Transverse colon (tissue), 4 donors: ENCODE measurements around the gene ATAD3C. TPM values are rescaled to one million over a fixed set of nuclear protein-coding genes. Genes with fewer than 3 reads are reported as not detected.
"Not testable (repeated sequence)": the region's sequence is repeated elsewhere in the genome, so short reads cannot be mapped to it uniquely, and the experiment has no call there.

Source experiments
- DNase-seq: peaks from one replicate; pipeline ENCODE4 v3.0.0-alpha.2; 2019
- H3K27ac ChIP-seq, 4 donors: fragments of 200-600 bp; sonication (generic); 2 replicates each; pipeline ENCODE4 v1.5.1; 2016 to 2018; ENCODE audit warnings: inconsistent platforms in 4 of 4
- H3K27me3 ChIP-seq: fragments of 200-600 bp; sonication (generic); 2 replicates; pipeline ENCODE4 v1.5.1; 2017; ENCODE audit warnings: inconsistent platforms
- H3K36me3 ChIP-seq, 4 donors: fragments of 200-600 bp; sonication (generic); 2 replicates each; pipeline ENCODE4 v1.5.1; 2017 to 2019; ENCODE audit warnings: inconsistent platforms in 4 of 4
- H3K4me1 ChIP-seq, 4 donors: fragments of 200-600 bp; sonication (generic); 2 replicates each; pipeline ENCODE4 v1.5.1; 2017 to 2020; ENCODE audit warnings: inconsistent platforms in 4 of 4
- H3K4me3 ChIP-seq, 4 donors: fragments of 200-600 bp; sonication (generic); 1 replicate in 1 of 4; 2 replicates in 3 of 4; pipeline versions ENCODE4 v1.5.1 to v1.6.1; 2017 to 2019; ENCODE audit warnings: inconsistent platforms in 4 of 4
- H3K9me3 ChIP-seq, 2 donors: fragments of 200-600 bp; sonication (generic); 2 replicates each; pipeline ENCODE4 v1.5.1; 2017 to 2019; ENCODE audit warnings: inconsistent platforms in 2 of 2
- CTCF ChIP-seq, 5 experiments: fragments of 200-600 bp in 3 of 5; fragments of 450-650 bp in 2 of 5; sonication (generic) in 3 of 5; IDR thresholded peaks; 1 replicate in 2 of 5; 2 replicates in 3 of 5; pipeline ENCODE4 v1.5.1; 2016 to 2017; ENCODE audit warnings: antibody characterized with exemption in 5 of 5, inconsistent platforms in 3 of 5, mild to moderate bottlenecking in 2 of 5, moderate library complexity in 1 of 5
- EP300 ChIP-seq: sonication (generic); formaldehyde crosslinking; IDR thresholded peaks from one replicate; pipeline ENCODE4 v1.6.1; 2017; ENCODE audit warnings: antibody characterized with exemption, low read depth
- POLR2A ChIP-seq: fragments of 450-650 bp; IDR thresholded peaks from one replicate; pipeline ENCODE4 v1.6.1; 2016; ENCODE audit warnings: antibody characterized with exemption, mild to moderate bottlenecking, moderate library complexity
- POLR2AphosphoS5 ChIP-seq, 3 donors: sonication (generic); formaldehyde crosslinking; IDR thresholded peaks; one replicate each; pipeline ENCODE4 v1.6.1; 2016; ENCODE audit warnings: antibody characterized with exemption in 3 of 3
- WGBS, 2 donors: methylation state at CpG; one replicate each; pipeline ENCODE4 v1.1.5; 2018; ENCODE audit warnings: low coverage in 1 of 2; 5-methylcytosine and 5-hydroxymethylcytosine counted together
- in situ Hi-C, 4 donors: fragments of 200-750 bp; cut with MboI; loops; one replicate each; pipeline versions ENCODE4 v1.15.0 to v1.15.1; 2017; ENCODE audit warnings: low sequenced_read_pairs in 3 of 4, low pct_ligation_motif_present in 1 of 4, low pct_unique_long_range_greater_than_20kb in 1 of 4
- intact Hi-C: fragments of 100-400 bp; cut with DNase I; formaldehyde crosslinking; loops from one replicate; pipeline ENCODE4 v1.15.1; 2023; ENCODE audit warnings: low total_unique reads
- total RNA-seq, 4 donors: library from RNA; depleted of rRNA; stranded (reverse); fragments of >200 nt; gene quantifications; one replicate each; pipeline ENCODE4 v1.1.0, GENCODE V29; 2016

The ATAD3C gene
- total RNA-seq, 4 donors from 2014 or later: 0.75 to 1.3 (median 1.00) TPM; not detected in 1

- DNase-seq: no peak
- intact Hi-C loops: loop anchor here (2.0 kb wide), 1 partner anchor 35 kb away; the partner anchor contains the start of gene ATAD3C
- H3K4me3 ChIP-seq: no peak overlapping the region
- no peaks in the 10 kb centered on the region for H3K27me3 ChIP-seq
- H3K4me1 ChIP-seq: no peaks in the 10 kb centered on the region
- TF ChIP-seq POLR2A (no peak), CTCF (IDR thresholded peaks at IDR 0.05) (no peak), EP300 (no peak), POLR2AphosphoS5 (IDR thresholded peaks at IDR 0.05) (no peak)
- H3K27ac ChIP-seq: no peak overlapping the region
- peaks cover 0 to 35% (median 16%) of the 10 kb centered on the region in 4 donors for H3K36me3 ChIP-seq
- in situ Hi-C loops: no loop called here
- 91% methylated on average over 16 of the region's 16 CpGs; no CpG with 5 or more reads in 1 of the 2 donors for WGBS, 2 donors
- no peaks in the 10 kb centered on the region for H3K9me3 ChIP-seq
Measured at GRCh38 chr1:1483714-1484113, 34.2 kb downstream of the ATAD3C start.

- WGBS, 2 donors: 92% methylated on average over 13 of the region's 46 CpGs; no CpG with 5 or more reads in 1 of the 2 donors
- intact Hi-C loops: loop anchor here (2.0 kb wide), 1 partner anchor 36 kb away; the partner anchor contains the start of gene ATAD3C
- H3K27ac ChIP-seq, H3K4me3 ChIP-seq, DNase-seq, H3K9me3 ChIP-seq, H3K27me3 ChIP-seq, H3K4me1 ChIP-seq, in situ Hi-C loops: not testable (repeated sequence)
- peaks cover 0 to 49% (median 18%) of the 10 kb centered on the region in 4 donors for H3K36me3 ChIP-seq
Measured at GRCh38 chr1:1484976-1485750, 35.7 kb downstream of the ATAD3C start.

- in situ Hi-C loops: not testable (repeated sequence)
- peaks cover 0 to 55% (median 18%) of the 10 kb centered on the region in 4 donors for H3K36me3 ChIP-seq
Measured at GRCh38 chr1:1485755-1486317, 36.3 kb downstream of the ATAD3C start.

GRCh38 chr1:1487701-1488100 is 38.2 kb downstream of the ATAD3C start:
- intact Hi-C loops: no loop called here
- in situ Hi-C loops: no loop called here
- Histone ChIP-seq H3K27me3 (no peaks in the 10 kb centered on the region), H3K27ac (no peak overlapping the region), H3K36me3 (peaks cover 0 to 59% (median 21%) of the 10 kb centered on the region in 4 donors), H3K4me1 (no peaks in the 10 kb centered on the region), H3K4me3 (no peak overlapping the region), H3K9me3 (no peaks in the 10 kb centered on the region)
- no peak for TF ChIP-seq EP300
- TF ChIP-seq POLR2A: no peak
- TF ChIP-seq POLR2AphosphoS5 (IDR thresholded peaks at IDR 0.05): no peak
- TF ChIP-seq CTCF (IDR thresholded peaks at IDR 0.05): no peak
- no peak for DNase-seq
- 95% methylated on average over 18 of the region's 18 CpGs; no CpG with 5 or more reads in 1 of the 2 donors for WGBS, 2 donors

More at GRCh38 chr1:1485755-1486317, 36.3 kb downstream of the ATAD3C start:
- not testable (repeated sequence) for H3K4me3 ChIP-seq, H3K27ac ChIP-seq, H3K27me3 ChIP-seq, DNase-seq, H3K9me3 ChIP-seq, H3K4me1 ChIP-seq
- WGBS, 2 donors: 95% methylated on average over 30 of the region's 31 CpGs; no CpG with 5 or more reads in 1 of the 2 donors
- intact Hi-C loops: loop anchor here (2.0 kb wide), 1 partner anchor 37 kb away; the partner anchor contains the start of gene ATAD3C

- Histone ChIP-seq H3K27ac (no peak overlapping the region), H3K27me3 (no peaks in the 10 kb centered on the region), H3K9me3 (peaks cover 0 to 8% of the 10 kb centered on the region in 2 donors), H3K4me1 (no peaks in the 10 kb centered on the region), H3K36me3 (peaks cover 0 to 58% (median 17%) of the 10 kb centered on the region in 4 donors), H3K4me3 (no peak overlapping the region)
- TF ChIP-seq POLR2A (no peak), CTCF (IDR thresholded peaks at IDR 0.05) (no peak), EP300 (no peak), POLR2AphosphoS5 (IDR thresholded peaks at IDR 0.05) (no peak)
- WGBS, 2 donors: 91% methylated on average over 11 of the region's 16 CpGs; no CpG with 5 or more reads in 1 of the 2 donors
- in situ Hi-C loops (no loop called here), intact Hi-C loops (no loop called here)
- DNase-seq: no peak
Measured at GRCh38 chr1:1489231-1489630, 39.7 kb downstream of the ATAD3C start.
